HG02884 (cell line): ENCODE measurements around the gene P2RY8.
A peak's percentile ranks its signal among the peaks of the same experiment; 100 is the strongest.
"Not testable (repeated sequence)": the region's sequence is repeated elsewhere in the genome, so short reads cannot be mapped to it uniquely, and the experiment has no call there.

ENCODE experiments used
- ATAC-seq: cut with Tn5 transposase; IDR thresholded peaks from one replicate; pipeline ENCODE4 v1.9.1; 2021; ENCODE audit warnings: mild to moderate bottlenecking, moderate library complexity; ENCODE audit not compliant: unreplicated experiment

Gene P2RY8

DNA sequence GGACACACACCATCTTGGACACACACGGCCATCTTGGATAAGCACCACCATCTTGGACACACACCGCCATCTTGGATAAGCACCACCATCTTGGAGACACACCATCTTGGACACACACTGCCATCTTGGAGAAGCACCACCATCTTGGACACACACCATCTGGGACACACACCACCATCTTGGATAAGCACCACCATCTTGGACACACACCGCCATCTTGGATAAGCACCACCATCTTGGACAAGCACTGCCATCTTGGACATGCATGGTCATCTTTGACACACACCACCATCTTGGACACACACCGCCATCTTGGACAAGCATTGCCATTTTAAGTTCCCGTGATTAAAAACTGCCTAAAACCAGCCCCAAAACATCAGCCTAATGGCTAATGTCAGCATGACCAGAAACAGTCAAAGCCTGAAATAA lies 88.4 kb downstream of the P2RY8 start:
- ATAC-seq = not testable (repeated sequence)

DNA sequence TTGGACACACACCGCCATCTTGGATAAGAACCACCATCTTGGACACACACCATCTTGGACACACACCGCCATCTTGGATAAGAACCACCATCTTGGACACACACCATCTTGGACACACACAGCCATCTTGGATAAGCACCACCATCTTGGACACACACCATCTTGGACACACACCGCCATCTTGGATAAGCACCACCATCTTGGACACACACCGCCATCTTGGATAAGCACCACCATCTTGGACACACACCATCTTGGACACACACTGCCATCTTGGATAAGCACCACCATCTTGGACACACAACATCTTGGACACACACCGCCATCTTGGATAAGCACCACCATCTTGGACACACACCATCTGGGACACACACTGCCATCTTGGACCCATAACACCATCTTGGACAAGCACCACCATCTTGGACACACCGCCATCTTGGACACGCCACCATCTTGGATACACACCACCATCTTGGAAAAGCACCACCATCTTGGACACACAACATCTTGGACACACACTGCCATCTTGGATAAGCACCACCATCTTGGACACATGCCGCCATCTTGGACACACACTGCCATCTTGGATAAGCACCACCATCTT lies 88.9 kb downstream of the P2RY8 start:
- not testable (repeated sequence) for ATAC-seq

DNA sequence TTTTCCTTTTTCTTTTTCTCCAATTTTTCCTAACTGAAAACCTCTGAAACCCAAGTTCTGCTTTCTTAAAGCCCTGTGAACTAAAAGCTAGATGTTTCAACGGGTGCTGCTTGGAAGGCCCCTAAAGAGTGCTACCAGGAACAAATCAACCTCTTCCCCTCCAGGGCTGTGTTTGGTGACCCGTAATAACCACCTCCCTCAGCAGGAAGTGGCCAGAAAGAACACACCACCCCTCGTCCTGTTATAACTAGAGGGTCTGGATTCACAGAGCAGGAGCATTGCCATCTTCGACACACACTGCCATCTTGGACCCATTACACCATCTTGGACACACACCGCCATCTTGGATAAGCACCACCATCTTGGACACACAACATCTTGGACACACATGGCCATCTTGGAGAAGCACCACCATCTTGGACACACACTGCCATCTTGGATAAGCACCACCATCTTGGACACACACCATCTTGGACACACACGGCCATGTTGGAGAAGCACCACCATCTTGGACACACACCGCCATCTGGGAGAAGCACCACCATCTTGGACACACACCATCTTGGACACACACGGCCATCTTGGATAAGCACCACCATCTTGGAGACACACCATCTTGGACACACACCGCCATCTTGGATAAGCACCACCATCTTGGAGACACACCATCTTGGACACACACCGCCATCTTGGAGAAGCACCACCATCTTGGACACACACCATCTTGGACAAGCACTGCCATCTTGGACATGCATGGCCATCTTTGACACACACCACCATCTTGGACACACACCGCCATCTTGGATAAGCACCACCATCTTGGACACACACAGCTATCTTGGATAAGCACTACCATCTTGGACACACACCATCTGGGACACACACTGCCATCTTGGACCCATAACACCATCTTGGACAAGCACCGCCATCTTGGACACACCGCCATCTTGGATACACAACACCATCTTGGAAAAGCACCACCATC lies 89.7 kb downstream of the P2RY8 start:
- ATAC-seq = peak; percentile 59

DNA sequence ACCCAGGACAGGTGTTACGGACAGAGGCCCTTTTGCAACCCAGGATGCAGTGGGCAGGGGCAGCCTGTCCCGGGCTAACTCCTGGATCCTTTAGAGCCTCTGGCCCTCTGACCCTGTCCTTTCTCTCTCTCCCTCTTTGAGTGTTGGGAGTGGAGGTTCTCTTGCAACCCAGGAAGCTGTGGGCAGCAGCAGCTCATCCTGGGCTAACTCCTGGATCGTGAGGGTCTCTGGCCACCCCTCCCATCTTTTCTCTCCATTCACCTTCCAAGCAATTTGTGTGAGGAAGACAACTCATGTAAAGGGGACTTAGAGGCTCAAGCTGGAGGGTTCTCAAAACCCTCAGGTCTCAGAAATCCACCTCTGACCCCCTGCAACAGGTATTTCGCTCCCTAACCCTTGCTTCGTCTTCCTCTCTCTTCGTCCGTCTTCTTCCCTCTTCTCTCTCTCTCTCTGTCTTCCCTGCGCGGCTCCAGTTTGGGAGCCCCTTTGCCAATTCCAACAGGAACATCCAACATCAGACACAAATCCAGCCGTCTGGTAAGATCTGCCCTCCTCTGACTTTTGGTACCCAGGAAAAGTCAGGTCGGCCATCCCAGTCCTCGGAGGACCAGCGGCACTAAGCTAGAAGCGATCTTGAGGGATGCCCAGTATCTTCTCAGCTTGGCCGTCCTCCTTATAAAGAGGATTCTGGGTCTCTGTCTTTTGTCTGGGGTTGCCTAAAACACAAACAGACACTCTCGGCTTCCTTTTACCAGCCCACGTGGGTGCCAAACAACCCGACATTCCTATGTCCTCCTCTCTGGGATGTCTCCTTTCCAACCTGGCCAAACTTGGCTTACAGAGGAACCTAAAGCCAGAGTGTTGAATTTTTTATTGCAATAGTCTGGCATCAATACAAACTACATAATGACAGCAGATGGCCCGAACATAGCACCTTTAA lies 92.2 kb downstream of the P2RY8 start:
- ATAC-seq = no peak

DNA sequence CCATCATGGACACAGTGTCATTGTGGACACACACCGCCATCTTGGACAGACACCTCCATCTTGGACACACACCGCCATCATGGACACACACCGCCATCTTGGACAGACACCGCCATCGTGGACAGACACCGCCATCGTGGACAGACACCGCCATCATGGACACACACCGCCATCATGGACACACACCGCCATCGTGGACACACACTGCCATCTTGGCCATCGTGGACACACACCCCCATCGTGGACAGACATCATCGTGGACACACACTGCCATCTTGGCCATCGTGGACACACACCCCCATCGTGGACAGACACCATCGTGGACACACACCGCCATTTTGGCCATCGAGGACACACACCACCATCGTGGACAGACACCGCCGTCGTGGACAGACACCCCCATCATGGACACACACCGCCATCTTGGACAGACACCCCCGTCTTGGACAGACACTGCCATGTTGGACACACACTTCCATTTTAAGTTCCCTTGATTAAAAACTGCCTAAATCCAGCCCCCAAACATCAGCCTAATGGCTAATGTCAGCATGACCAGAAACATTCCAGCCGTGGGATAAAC lies 93.4 kb downstream of the P2RY8 start:
- ATAC-seq = no peak

DNA sequence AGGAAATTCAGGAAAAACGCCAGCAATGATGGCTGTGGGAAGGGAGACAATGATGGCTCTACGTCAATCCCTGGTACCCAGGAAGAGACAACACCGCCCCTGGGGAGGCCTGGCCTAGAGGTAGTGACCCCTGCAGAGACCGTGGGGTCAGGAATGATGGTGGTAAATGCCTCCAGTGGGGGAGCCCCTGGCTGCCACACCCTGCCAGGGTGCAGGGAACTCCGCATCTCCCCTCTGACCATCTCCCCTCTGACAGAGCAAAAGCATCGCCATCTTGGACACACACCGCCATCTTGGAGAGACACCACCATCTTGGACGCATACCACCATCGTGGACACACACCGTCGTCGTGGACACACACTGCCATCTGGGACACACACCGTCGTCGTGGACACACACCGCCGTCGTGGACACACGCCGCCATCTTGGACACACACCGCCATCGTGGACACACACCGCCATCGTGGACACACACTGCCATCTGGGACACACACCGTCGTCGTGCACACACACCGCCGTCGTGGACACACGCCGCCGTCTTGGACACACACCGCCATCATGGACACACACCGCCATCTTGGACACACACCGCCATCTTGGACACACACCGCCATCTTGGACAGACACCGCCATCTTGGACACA lies 94.1 kb downstream of the P2RY8 start:
- no peak for ATAC-seq

DNA sequence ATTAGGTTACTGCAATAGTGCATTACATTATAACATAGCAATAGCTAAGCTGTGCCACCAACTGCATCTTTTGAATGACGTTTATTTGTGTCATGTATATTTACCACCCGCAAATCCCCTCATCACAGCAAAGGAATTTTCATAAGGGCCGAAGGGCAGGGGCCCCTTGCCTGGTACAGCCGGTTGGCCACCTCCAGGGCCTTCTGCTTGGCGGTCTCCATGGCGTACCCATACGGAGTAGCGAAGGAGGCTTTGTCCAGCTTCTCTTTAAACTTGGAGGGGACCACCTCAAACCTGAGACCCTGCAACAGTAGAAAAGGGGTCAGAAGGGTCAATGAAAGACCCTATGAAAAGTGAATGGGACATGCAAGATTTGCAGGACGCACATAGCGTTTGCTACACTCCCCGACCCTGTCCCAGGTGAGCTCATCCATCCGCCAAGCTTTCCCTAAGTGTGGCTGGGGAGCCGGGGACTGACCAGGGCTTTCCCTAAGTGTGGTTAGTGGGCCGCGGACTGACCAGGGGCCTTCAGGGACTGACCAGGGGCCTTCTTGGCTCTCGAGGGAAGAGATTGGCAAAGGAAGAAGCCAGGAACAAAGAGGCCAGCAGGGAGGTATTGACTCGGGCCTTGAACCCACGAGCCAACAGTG lies 94.8 kb downstream of the P2RY8 start:
- no peak for ATAC-seq

DNA sequence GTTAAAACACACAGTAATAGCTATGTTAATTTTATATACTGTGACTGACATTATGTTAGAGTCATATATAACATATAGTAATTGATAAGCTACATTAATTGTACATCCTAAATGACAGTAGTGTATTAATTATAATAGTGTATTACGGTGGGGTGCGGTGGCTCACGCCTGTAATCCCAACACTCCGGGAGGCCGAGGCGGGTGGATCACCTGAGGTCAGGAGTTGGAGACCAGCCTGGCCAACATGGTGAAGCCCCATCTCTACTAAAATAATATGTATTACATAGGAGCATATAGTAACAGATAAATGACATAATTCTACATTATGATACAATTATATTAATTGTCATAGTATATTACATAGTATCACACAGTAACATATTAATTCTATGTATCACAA lies 96.5 kb downstream of the P2RY8 start:
- no peak for ATAC-seq

DNA sequence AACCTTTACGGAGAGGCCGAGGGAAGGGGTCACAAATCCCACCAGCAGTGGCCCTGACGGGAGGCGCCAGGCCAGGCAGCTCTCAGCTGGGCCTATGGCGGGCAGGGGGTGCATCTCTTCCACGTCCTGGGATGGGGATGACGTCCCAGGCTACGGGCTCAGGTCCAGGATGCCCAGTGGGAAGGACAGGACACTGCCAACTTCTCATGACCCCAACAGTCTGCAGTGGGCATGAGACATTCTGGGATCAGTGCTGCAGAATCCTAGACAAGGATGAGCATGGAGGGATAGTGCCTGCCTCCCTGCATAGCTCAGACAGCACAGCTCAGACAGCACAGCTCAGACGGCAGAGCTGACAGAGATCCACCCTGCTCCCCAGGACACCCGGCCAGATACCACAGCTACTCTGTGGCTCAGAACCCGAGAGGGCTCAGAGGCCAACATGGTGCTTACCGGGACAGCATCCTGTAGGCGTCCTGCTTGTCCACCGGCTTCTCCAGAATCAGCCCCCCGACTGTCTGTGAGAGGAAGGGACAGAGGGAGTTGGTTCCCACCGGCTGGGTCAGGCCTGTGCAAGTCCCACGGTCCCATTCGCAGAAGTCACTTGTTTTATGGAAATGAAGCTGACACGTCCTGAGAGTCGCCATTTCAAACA lies 101.6 kb downstream of the P2RY8 start:
- ATAC-seq = no peak

DNA sequence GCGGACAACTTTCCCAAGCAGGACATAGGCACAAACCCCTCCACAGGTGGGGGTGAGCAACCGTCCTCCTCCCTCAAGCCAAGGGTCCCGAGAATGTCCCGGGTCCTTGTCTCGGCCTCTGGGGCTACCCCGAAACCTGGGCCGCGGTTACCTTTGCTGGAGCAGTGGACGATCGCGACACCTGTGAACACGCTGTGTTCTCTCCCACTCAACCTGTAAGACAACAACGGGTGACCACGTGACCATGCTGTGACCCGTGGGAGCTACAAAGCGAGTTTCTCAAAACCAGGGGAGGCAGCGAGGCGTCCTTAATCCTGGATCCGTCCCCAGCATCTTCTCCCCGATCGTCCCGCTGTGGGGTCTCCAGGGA lies 102.1 kb downstream of the P2RY8 start:
- ATAC-seq = no peak

DNA sequence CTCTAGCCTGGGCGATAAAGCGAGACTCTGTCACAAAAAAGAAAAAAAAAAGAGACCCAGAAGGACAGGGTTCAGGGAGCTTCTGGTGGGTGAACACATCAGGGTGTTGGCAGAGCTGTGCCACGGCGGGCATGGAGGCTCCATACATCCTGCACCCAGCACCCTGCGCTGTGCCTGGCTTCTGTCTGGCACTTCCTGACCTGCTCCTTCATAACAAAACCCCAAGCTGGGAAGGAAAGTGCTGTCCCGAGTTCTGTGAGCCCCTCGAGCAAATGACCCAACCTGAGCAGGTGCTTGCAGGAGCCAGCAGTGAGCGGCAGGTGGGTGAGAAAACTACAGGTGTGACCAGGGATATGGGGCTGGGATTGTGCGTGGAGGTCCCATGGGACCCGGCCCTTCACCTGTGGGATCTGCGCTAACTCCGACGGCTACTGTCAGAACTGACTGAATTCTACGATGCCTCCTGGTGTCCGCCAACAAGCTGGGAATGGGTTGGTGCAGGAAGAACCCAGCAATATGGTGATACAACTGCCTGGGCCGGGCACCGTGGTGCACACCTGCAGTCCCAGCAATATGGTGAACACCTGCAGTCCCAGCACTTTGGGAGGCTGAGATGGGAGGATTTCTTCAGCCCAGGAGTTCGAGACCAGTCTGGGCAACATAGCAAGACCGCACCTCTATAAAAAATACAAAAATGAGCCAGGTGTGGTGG lies 103.2 kb downstream of the P2RY8 start:
- no peak for ATAC-seq

DNA sequence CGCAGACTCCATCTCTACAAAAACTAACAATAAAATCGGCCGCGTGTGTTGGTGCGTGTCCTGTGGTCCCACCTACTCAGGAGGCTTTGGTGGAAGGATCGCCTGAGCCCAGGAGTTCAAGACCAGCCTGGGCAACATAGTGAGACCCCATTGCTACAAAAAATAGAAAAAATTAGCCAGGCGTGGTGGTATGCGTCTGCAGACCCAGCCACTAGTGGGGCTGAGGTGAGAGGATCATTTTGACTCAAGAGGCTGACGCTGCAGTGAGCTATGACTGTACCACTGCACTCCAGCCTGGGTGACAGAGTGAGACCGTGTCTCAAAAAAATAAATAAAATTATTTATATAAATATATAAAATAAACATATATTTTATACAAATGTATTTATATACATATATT lies 106.5 kb downstream of the P2RY8 start:
- ATAC-seq = no peak

DNA sequence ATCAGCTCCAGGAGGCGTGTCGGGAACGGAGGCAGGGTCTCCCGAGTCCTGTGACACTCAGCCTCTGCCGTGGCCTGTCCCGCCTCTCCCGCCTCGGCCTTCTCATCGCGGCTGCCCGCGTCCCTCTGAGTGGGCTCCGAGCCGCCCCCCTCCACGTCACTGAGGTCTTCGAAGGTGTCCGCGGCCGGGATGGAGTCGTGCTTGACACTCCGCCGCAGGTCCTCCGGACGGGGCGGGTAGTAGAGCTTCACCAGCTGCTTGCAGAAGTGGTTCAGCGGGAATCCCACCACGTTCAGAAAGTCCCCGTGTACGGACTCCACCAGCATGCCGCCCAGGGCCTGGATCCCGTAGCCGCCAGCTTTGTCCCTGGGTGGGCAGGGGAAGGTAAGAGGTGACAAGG lies 109.2 kb downstream of the P2RY8 start:
- ATAC-seq = no peak

DNA sequence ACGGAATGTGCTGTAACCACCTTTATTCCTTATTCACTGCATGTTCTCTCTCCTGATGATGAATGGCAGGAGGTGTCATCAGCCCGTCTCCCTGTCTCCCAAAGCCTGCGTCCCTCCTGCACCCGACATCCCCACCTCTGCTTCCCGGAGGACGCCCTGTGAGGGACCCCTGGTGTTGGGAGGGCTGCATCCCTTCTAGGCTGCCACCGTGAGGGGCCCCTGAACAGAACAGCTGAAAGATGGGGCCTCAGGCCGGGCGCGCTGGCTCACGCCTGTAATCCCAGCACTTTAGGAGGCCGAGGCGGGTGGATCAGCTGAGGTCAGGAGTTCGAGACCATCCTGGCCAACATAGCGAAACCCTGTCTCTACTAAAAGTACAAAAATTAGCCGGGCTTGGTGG lies 110.7 kb downstream of the P2RY8 start:
- not testable (repeated sequence) for ATAC-seq

DNA sequence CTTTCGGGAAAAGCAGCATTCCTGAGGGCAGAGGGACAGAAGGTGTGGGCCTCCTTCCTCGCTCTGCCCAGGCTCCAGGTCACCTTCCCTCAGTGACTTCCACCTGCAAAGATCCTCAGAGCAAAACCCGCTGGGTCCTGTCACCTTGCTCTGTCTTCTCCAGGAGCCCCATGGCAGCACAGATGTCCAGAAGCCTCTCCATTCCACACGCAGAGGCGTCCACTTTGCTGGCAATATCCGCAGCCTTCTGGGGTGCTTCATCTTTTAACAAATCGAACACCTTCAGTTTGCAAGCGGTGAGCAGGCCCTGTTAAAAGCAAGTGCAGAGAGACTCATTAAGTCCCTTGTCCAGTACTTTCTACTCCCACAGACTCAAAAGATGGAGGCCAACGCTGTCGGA lies 111.6 kb downstream of the P2RY8 start:
- ATAC-seq = no peak

DNA sequence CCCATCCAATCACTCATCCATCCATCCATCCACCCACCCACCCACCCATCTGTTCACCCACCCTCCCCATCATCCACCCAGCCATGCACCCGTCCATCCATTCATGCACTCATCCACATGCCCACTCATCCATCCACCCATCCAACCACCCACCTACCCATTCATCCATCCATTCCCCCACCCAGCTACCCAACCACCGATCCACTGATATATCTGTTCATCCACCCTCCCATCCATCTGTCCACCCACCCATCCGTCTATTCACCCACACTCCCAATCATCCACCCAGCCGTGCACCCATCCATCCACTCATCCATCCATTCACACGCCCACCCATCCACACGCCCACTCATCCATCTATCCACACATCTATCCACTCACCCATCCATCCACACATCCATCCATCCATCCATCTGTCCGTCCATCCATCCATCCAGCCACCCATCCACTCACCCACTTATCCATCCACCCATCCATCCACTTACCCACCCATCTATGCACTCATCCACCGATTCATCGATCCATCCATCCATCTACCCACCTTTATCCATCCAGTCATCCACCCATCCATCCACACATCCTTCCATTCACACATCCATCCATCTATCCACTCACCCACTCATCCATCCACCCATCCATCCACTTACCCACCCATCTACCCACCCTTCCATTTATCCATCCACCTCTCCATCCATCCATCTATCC lies 112.7 kb downstream of the P2RY8 start:
- no peak for ATAC-seq

DNA sequence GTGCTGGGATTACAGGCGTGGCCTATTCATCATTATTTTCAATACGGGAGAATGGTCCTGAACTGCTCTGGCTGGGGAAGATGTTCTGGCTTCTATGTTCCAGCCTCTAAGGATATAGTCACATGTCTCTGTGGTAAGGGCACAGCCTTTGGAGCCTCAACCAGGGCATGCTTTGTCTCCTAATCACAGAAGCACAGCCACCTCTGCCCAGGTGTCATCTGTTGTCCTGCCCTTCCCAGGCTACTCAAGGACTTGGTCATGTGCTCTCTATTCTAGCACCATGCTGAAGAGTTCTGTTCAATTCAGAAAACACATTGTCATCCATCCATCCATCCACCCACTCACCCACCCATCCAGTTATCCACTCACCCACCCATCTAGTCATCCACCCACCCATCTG lies 113.8 kb downstream of the P2RY8 start:
- no peak for ATAC-seq

DNA sequence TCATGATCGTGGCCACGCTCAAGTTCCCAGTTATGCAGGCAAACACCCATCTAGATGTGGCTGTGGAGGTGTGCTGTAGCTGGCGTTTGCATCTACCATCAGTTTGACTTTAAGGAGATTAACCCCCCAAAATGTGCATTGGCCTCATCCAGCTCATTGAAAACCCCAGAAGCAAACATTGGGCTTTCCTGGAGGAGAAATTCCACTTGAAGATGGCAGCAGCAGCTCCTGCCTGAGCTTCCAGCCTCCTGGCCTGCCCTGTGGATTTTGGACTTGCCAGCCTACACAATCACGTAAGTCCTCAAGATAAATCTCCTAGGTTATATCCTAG lies 114.9 kb downstream of the P2RY8 start:
- no peak for ATAC-seq
